GM12878 (cell line): ENCODE measurements around the gene OR2G2.

Source experiments
- CTCF ChIP-seq, 3 experiments: IDR thresholded peaks in 2 of 3; conservative IDR thresholded peaks in 1 of 3; 2 replicates each; pipeline ENCODE4 v1.5.1; 2011; ENCODE audit warnings: low read depth in 3 of 3, low read length in 3 of 3, mild to moderate bottlenecking in 3 of 3, control low read depth in 2 of 3, moderate library complexity in 2 of 3, inconsistent platforms in 1 of 3, mixed read lengths in 1 of 3; ENCODE audit not compliant: control insufficient read depth in 2 of 3, insufficient read depth in 1 of 3; ENCODE audit errors: extremely low read depth in 1 of 3
- EP300 ChIP-seq, 2 experiments: fragments of 150-350 bp in 1 of 2; IDR thresholded peaks; 2 replicates each; pipeline ENCODE4 v1.6.1; 2011 to 2012; ENCODE audit warnings: low read depth in 2 of 2, low read length in 2 of 2, borderline replicate concordance in 1 of 2, improper control_type of control experiment in 1 of 2, inconsistent platforms in 1 of 2; ENCODE audit not compliant: control insufficient read depth in 1 of 2
- ETV6 ChIP-seq, 2 experiments: fragments of 450-650 bp in 1 of 2; IDR thresholded peaks in 1 of 2; conservative IDR thresholded peaks in 1 of 2; 2 replicates each; pipeline ENCODE4 v1.6.1; 2014; ENCODE audit warnings: antibody characterized with exemption in 1 of 2, borderline replicate concordance in 1 of 2, low read depth in 1 of 2, mild to moderate bottlenecking in 1 of 2, moderate library complexity in 1 of 2
- EZH2 ChIP-seq: IDR thresholded peaks from 2 replicates; pipeline ENCODE4 v1.6.1; 2012; ENCODE audit warnings: low read depth, mild to moderate bottlenecking, control low read depth, inconsistent platforms, low read length, borderline replicate concordance; ENCODE audit not compliant: control insufficient read depth
- HDAC2 ChIP-seq: fragments of 200-600 bp; sonication (generic); IDR thresholded peaks from 2 replicates; pipeline ENCODE4 v1.6.1; 2017
- LARP7 ChIP-seq: fragments of 450-650 bp; IDR thresholded peaks from 2 replicates; pipeline ENCODE4 v1.6.1; 2017; ENCODE audit warnings: mild to moderate bottlenecking
- RFX5 ChIP-seq: IDR thresholded peaks from 2 replicates; pipeline ENCODE4 v1.6.1; 2011; ENCODE audit warnings: low read depth, low read length, improper control_type of control experiment
- SIN3A ChIP-seq: IDR thresholded peaks from 2 replicates; pipeline ENCODE4 v1.6.1; 2012; ENCODE audit warnings: low read depth, low read length, improper control_type of control experiment
- TCF12 ChIP-seq: IDR thresholded peaks from 2 replicates; pipeline ENCODE4 v1.6.1; 2011; ENCODE audit warnings: low read depth, mild to moderate bottlenecking, low read length
- TF ChIP-seq, protein P1 (sequence below): IDR thresholded peaks from 2 replicates; pipeline ENCODE4 v1.6.1; 2012; ENCODE audit warnings: low read depth, low read length, improper control_type of control experiment

GRCh38 chr1:247561711-247562110 is 26.4 kb upstream of the OR2G2 start:
- TF ChIP-seq, protein P1, sequence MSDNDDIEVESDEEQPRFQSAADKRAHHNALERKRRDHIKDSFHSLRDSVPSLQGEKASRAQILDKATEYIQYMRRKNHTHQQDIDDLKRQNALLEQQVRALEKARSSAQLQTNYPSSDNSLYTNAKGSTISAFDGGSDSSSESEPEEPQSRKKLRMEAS: no peak
- TF ChIP-seq TCF12 (no peak), LARP7 (no peak), HDAC2 (no peak), ETV6 (conservative IDR thresholded peaks at IDR 0.05 in 1 of 2, IDR thresholded peaks at IDR 0.05 in 1 of 2; ENCODE audit: borderline replicate concordance in 1 of 2, low read depth in 1 of 2) (no peak), CTCF (IDR thresholded peaks at IDR 0.05 in 2 of 3, conservative IDR thresholded peaks at IDR 0.05 in 1 of 3; ENCODE audit: control insufficient read depth in 2 of 3, extremely low read depth in 1 of 3, insufficient read depth in 1 of 3, low read depth in 3 of 3, low read length in 3 of 3) (no peak), SIN3A (no peak), RFX5 (no peak), EZH2 (no peak), EP300 (IDR thresholded peaks at IDR 0.05; ENCODE audit: borderline replicate concordance in 1 of 2, control insufficient read depth in 1 of 2, low read depth in 2 of 2, low read length in 2 of 2) (no peak)
